Measurements from ENCODE around the gene SERHL2.
"Not testable (repeated sequence)": the region's sequence is repeated elsewhere in the genome, so short reads cannot be mapped to it uniquely, and the experiment has no call there.

The SERHL2 gene

DNA sequence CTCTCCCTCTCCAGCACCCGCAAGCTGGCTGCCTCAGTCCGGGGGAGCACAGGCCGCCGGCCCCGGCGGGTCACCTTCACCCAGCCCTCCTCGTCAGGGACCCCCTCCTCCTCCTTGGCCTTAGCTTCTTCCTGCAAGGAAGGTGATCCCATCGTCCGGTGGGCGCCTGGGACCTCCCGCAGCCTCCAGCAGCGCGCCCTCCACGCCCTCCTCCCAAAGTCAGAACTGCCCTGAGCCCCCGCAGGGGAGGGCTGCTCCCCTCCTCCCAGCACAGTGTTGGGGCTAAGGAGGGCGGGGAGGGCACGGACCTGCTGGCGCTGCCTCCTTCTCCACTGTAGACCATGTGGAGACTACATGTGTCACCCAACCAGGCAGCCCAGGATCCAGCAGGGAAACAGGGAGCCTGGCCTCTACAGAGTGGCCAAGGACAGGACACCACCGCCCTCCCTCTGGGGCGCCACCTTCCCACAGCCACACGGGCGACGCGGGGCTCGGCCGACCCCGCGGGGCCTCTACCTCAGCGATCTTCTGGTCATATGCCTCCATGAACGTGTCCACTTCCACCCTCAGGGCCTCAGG lies 22.3 kb downstream of the SERHL2 start:
- not testable (repeated sequence) for DNase-seq

DNA sequence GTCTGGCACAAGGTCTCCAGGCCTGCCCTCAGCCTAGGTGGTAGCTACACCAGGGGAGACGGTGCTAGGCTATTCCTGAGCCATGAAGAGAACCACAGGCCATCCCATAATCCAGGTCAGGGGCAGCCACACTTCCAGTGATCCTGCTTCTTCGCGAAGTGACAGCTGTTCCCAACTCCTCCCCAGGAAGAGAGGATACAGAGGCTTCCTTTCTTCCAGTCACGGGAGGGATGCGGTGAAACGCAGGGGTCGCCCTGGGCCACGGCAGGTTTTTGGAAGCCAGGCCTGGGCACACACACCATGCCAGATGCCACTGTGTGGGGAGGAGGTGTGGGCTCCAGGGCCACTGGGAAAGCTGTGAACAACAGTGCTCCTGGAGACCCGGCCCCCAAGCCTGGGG lies 23.4 kb downstream of the SERHL2 start:
- not testable (repeated sequence) for DNase-seq

GRCh38 chr22:42577623-42578240 lies 24.0 kb downstream of the SERHL2 start:
- no peak for DNase-seq

DNA sequence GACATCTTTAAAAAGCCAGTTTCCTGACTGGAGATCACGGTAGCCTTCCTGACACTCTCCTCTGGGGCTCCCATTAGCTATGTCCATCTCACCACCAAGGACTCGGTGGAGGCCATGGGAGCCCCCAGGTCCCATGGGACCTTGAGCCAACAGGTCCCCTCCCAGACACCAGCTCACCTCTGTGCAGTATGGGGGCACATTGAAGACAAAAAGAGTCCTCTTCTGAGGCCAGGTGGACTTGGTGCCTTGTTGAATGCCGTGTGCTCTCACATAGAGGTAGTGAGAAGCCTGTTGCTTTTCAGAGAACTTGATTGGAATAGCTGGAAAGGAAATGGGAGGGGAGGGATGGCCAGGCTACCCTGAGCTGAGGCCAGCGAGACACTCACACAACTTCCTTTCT lies 26.3 kb downstream of the SERHL2 start:
- not testable (repeated sequence) for DNase-seq

DNA sequence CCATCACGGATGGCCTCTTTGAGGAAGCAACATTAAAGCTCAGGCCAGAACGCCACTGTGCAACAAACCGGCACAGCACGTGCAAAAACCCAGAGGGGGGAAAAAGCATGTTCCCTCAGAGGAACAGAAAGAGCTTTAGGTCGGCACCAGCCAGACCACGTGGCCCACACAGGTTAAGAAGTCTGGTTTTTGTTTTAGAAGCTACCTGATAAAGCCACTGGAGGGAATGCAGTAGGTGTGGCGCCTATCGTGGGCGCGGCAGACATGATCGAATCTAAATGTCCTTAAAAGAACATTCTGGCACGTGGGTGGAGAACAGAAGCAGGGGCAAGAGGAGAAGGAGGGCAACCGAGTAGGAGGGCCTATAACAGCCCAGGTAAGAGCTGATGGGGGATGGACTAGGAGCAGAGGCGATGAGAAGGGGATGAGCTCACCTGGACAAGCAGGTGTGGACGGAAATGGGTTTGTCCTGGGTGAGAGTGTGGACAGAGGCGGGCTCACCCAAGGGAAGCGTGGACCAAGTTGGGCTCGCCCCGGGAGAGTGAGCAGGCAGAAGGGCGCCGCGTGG lies 27.5 kb downstream of the SERHL2 start:
- not testable (repeated sequence) for DNase-seq

- DNase-seq = peak; percentile 88
These were observed 28.3 kb downstream of the SERHL2 start for GRCh38 chr22:42581762-42582716.

- no peak for DNase-seq
These were observed 29.2 kb downstream of the SERHL2 start for GRCh38 chr22:42582987-42583386.

DNA sequence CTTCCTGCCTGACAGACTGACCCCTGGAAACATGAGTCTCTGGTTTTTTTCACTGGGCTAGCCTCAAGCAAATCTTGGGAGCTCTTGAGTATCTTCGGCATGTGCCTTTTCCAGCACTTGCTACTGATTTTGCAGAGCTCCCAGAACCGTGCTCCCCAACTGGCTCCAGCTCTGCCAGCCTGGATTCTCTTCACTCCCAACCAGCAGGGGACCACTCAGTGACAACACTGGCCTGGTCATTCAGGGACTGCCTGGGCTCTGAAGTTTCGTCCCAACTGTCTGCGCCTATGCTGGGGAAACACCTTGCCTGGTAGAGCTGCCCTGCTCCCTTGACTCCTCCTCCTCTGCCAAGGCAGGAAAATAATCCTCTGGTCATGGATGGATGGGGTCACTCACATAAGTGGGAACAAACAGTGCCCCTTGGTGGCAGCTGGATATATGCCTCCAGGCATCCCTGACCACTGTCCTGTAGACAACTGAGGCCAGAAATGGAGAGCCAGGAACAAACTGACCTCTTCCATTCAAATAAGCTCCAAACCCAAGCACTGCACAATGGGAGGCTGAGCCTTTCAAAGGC lies 30.7 kb downstream of the SERHL2 start:
- DNase-seq = no peak

- no peak for DNase-seq
These were observed 31.3 kb downstream of the SERHL2 start for GRCh38 chr22:42585096-42585495.

- no peak for DNase-seq
These were observed 32.6 kb downstream of the SERHL2 start for GRCh38 chr22:42586381-42586780.

DNA sequence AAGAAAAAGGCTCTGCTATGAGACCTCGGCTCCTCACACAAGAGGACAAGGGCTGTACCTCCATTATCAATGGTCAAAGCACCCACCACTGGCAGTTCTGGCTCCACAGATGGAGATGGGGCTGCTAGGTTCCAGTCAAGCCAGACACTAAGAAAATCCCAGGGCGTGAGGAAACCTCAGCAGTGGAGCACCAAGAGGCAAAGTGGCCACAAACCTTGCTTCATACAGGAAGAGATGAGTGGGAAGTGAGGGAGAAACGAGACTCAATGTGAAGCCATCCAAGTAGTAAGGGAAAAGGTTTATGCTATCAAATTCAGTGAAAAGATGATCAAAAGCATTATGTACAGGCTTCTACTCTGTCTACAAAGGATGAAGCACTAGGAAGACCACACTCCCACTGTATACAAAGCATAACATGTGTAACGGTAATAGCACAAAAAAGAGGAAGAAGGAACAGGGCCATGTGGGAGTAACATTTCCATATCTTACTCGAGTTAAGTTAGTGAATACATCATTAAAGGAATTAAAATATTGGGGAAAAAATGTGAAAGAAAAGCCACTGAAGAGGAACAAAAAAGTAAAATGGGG lies 33.9 kb downstream of the SERHL2 start:
- DNase-seq = no peak

- no peak for DNase-seq
These were observed 38.2 kb downstream of the SERHL2 start for GRCh38 chr22:42591987-42592386.

DNA sequence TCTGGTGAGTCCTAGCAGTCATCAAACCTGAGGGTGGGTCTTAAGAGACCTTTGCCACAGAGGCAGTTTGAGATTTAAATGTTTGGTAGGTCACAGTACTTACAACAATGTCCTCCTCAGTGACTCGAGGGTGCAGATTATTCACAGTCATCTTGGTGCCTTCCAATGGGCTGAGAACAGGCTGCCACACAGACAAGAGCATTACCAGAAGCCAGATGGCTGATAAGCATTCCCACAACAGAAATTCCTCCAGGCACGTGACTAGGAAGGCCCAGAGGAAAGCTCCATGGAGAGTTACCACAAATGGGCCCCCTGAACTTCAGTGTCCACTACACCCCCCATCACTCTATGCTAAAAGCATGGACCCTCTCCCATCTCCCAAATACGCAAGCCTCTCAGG lies 41.7 kb downstream of the SERHL2 start:
- no peak for DNase-seq

GRCh38 chr22:42596336-42596735 lies 42.6 kb downstream of the SERHL2 start:
- DNase-seq = no peak

DNA sequence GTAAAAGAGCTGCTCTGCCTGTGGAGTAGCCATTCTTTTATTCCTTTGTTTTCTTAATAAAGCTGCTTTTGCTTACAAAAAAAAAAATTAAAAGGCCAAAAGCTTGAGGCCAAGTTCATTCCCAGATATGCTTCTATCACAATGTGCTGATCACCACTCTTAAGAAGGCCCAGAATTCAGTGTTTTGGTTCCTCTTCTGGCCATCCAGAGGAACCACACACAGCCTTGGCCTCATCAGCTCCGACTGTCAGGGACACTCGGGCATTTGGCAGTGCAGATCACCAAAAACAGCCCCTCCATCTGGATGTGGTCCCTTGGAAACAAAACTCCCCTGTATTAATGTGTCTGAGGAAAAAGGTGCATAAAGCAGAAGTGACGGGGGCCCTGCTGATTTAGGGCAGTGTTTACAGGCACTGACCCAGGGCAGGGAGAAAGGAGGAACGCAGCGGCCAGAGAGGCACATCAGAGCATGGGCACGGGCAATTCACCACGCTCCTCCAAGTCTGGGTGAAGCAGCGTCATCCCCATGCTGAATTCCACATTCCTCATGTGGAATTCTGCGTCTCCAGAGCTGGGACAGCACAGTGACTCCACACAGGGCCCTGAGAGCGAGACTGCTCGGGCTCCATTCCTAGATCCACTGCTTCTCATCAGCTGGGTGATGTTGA lies 43.2 kb downstream of the SERHL2 start:
- no peak for DNase-seq

DNA sequence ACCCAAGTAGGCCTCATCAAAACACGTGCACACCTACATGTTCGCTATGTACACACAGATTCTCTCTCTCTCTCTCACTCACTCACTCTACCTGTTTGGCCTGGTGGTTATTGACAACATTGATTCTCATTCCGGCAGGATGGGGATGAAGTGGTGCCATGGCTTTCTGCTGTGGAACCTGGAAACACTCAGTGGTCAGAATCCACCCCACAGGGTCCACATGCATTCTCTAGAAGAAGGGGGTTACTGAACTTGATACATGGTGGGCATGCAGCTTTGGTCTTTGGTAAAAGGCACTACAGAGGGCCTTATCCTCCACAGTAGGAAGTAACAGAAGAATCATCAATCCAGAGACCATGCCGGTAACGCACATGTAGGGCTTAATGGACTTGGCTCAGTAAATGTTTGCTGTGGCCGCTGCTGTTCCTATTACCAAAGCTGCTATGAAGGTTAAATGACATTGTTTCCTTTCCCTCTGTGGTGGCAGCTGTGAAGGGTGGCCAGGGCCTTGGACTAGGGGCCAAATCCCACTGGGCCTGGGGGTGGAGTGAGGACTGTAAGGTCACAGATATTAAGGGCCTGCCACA lies 48.2 kb downstream of the SERHL2 start:
- no peak for DNase-seq

DNA sequence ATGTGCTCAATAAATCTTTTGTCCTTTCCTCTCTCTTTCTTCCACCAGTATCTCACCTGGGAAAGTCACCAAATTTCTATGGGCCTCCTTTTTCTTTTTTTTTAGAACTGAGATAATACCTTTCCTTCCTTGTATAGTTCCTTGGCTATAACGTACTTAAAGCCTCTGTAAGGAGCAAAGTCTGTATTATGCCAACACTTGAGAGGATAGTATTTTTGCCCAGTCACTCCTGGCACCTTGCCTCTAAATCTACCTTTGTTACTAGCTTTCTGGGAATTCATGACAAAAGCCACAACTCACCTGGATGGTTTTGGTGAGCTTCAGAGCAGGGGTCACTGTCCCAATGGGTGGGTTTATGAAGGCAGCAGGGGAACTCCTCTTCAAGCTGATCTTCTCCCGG lies 48.7 kb downstream of the SERHL2 start:
- DNase-seq = no peak

- no peak for DNase-seq
These were observed 49.7 kb downstream of the SERHL2 start for GRCh38 chr22:42603427-42603826.

- no peak for DNase-seq
These were observed 50.6 kb downstream of the SERHL2 start for GRCh38 chr22:42604403-42604802.

GRCh38 chr22:42607641-42608040 lies 53.9 kb downstream of the SERHL2 start:
- DNase-seq = not testable (repeated sequence)

DNA sequence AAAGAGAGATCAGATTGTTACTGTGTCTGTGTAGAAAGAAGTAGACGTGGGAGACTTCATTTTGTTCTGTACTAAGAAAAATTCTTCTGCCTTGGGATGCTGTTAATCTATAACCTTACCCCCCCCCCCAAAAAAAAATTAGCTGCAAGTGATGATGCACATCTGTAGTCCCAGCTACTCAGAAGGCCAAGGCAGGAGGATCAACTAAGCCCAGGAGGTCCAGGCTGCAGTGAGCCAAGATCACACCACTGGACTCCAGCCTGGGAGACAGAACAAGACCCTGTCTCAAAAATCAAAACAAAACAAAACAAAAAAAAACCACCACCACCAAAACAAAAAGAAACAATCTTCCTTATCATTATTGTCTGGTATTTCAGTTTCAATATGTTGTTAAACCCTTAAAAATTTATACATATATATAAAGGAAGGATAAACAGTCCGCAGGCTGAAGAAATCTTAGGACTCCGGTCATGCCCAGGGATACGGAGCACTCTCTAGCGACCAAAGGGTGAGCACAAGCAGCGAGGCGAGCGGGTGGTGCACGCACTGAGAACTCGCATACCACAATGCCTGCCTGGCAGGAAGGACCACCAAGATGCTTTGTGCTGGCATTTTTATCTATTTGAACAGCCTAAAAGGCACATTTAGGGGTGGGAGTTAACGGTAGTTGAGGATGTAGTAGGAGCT lies 54.5 kb downstream of the SERHL2 start:
- no peak for DNase-seq
